ENCODE measurements around the gene CCR7.

The CCR7 gene

GRCh38 chr17:40561871-40562611, 3.2 kb downstream of the CCR7 start:
- DNase-seq (ENCODE audit: low spot score) = peak; percentile 66

- DNase-seq (ENCODE audit: low spot score) = no peak
Measured at GRCh38 chr17:40561294-40561870, 3.9 kb downstream of the CCR7 start.

GRCh38 chr17:40560592-40561293, 4.5 kb downstream of the CCR7 start:
- peak; percentile 74 for DNase-seq (ENCODE audit: low spot score)

- peak; percentile 79 for DNase-seq (ENCODE audit: low spot score)
Measured at GRCh38 chr17:40559954-40560591, 5.2 kb downstream of the CCR7 start.

GRCh38 chr17:40559564-40559916, 5.7 kb downstream of the CCR7 start:
- no peak for DNase-seq (ENCODE audit: low spot score)

- DNase-seq (ENCODE audit: low spot score) = no peak
Measured at GRCh38 chr17:40558890-40559563, 6.2 kb downstream of the CCR7 start.

- DNase-seq (ENCODE audit: low spot score) = no peak
Measured at GRCh38 chr17:40558300-40558889, 6.9 kb downstream of the CCR7 start.

GRCh38 chr17:40557531-40558299, 7.6 kb downstream of the CCR7 start:
- no peak for DNase-seq (ENCODE audit: low spot score)

GRCh38 chr17:40556884-40557414, 8.3 kb downstream of the CCR7 start:
- DNase-seq (ENCODE audit: low spot score) = no peak

GRCh38 chr17:40556198-40556661, 9.0 kb downstream of the CCR7 start:
- DNase-seq (ENCODE audit: low spot score) = no peak

- DNase-seq (ENCODE audit: low spot score) = no peak
Measured at GRCh38 chr17:40555296-40556190, 9.7 kb downstream of the CCR7 start.

- no peak for DNase-seq (ENCODE audit: low spot score)
Measured at GRCh38 chr17:40554646-40555295, 10.5 kb downstream of the CCR7 start.

GRCh38 chr17:40553694-40554534, 11.4 kb downstream of the CCR7 start:
- DNase-seq (ENCODE audit: low spot score) = no peak

GRCh38 chr17:40552806-40553693, 12.2 kb downstream of the CCR7 start:
- DNase-seq (ENCODE audit: low spot score) = no peak

- no peak for DNase-seq (ENCODE audit: low spot score)
Measured at GRCh38 chr17:40551879-40552768, 13.1 kb downstream of the CCR7 start.
